HepG2 (cell line): ENCODE measurements around the gene PHLDB1. TPM values are rescaled to one million over a fixed set of nuclear protein-coding genes. Genes with fewer than 3 reads are reported as not detected.

Source experiments
- ATAC-seq: fragments of 200-7000 bp; cut with Tn5 transposase; 3 replicates; pipeline ENCODE4 v1.9.1; 2020; ENCODE audit warnings: mild to moderate bottlenecking, moderate library complexity
- BruUV-seq: library from RNA; stranded (reverse); fragments of 400-500 nt; replicated peaks from 2 replicates; lab custom pipeline; 2021; lab: Mats Ljungman, UMichigan
- CTCF ChIA-PET: fragments of 300-600 bp; formaldehyde crosslinking; extraction: SDS; loops from one replicate; lab custom pipeline; 2021; ENCODE audit warnings: low total read pairs, inconsistent platforms, low intra/inter-chr PET ratio; lab: Yijun Ruan, JAX
- POLR2A ChIA-PET: fragments of 350-600 bp; sonication (Branson Sonifier 250); formaldehyde crosslinking; loops from one replicate; lab custom pipeline; 2020; ENCODE audit warnings: antibody characterized with exemption, inconsistent platforms; lab: Yijun Ruan, JAX
- DNase-seq: peaks from one replicate; pipeline ENCODE4 v3.0.0-alpha.2; 2015; ENCODE audit warnings: low spot score
- FAIRE-seq: peaks from 3 replicates; lab custom pipeline; 2011; peaks lifted over from hg19 to GRCh38; lab: Jason Lieb, UNC
- H2AFZ ChIP-seq: one replicate; pipeline ENCODE4 v1.6.1; 2011; ENCODE audit warnings: low read length, inconsistent platforms
- H3K27ac ChIP-seq: fragments of 300-600 bp; 3 replicates; pipeline ENCODE4 v1.8.0; 2011; ENCODE audit warnings: mixed run types, mild to moderate bottlenecking, mixed read lengths, low read length, inconsistent platforms; ENCODE audit not compliant: insufficient read depth; ENCODE audit errors: extremely low read length
- H3K27me3 ChIP-seq, 2 experiments: fragments of 200-600 bp in 1 of 2; 2 replicates in 1 of 2; 3 replicates in 1 of 2; pipeline versions ENCODE4 v1.6.0 to v1.8.0; 2011; ENCODE audit warnings: low read length in 2 of 2, mild to moderate bottlenecking in 2 of 2, moderate library complexity in 2 of 2, inconsistent platforms in 1 of 2; ENCODE audit not compliant: insufficient read depth in 2 of 2, control insufficient read depth in 1 of 2
- H3K36me3 ChIP-seq, 2 experiments: fragments of 200-600 bp in 1 of 2; replicated peaks in 1 of 2; 2 replicates in 1 of 2; 3 replicates in 1 of 2; pipeline versions ENCODE4 v1.5.1 to v1.8.0; 2011; ENCODE audit warnings: low read length in 2 of 2, inconsistent platforms in 1 of 2; ENCODE audit not compliant: insufficient read depth in 2 of 2, control insufficient read depth in 1 of 2
- H3K4me1 ChIP-seq: 2 replicates; pipeline ENCODE4 v1.5.1; 2012; ENCODE audit warnings: low read length, inconsistent platforms; ENCODE audit not compliant: insufficient read depth
- H3K4me2 ChIP-seq: 2 replicates; pipeline ENCODE4 v1.6.0; 2011; ENCODE audit warnings: low read depth, low read length, inconsistent platforms
- H3K4me3 ChIP-seq, 3 experiments: fragments of 200-600 bp in 1 of 3; sonication (generic), shearing (Covaris generic) in 1 of 3; replicated peaks in 1 of 3; 2 replicates each; pipeline ENCODE4 v1.5.1; 2011 to 2016; ENCODE audit warnings: low read length in 3 of 3, inconsistent platforms in 2 of 3, low read depth in 2 of 3, mild to moderate bottlenecking in 2 of 3, control low read depth in 1 of 3, mixed read lengths in 1 of 3; ENCODE audit not compliant: insufficient read depth in 1 of 3
- H3K79me2 ChIP-seq: one replicate; pipeline ENCODE4 v1.6.1; 2011; ENCODE audit warnings: low read length, inconsistent platforms; ENCODE audit not compliant: insufficient read depth
- H3K9ac ChIP-seq: 2 replicates; pipeline ENCODE4 v1.6.0; 2011; ENCODE audit warnings: mild to moderate bottlenecking, low read depth, low read length, inconsistent platforms; ENCODE audit not compliant: insufficient read depth
- H3K9me3 ChIP-seq: 2 replicates; pipeline ENCODE4 v1.5.1; 2012; ENCODE audit warnings: mild to moderate bottlenecking, low read length
- H4K20me1 ChIP-seq: 2 replicates; pipeline ENCODE4 v1.6.0; 2011; ENCODE audit warnings: inconsistent platforms, mild to moderate bottlenecking, low read length, moderate library complexity; ENCODE audit not compliant: insufficient read depth
- HNRNPH1 ChIP-seq: fragments of 200-400 bp; formaldehyde crosslinking; optimal IDR thresholded peaks from 2 replicates; pipeline ENCODE3; 2017; ENCODE audit warnings: mild to moderate bottlenecking, low read depth, low read length
- IRX3 ChIP-seq: sonication (generic); formaldehyde crosslinking; IDR thresholded peaks from 2 replicates; pipeline ENCODE4 v1.8.1; 2023; ENCODE audit warnings: mild to moderate bottlenecking, low read depth, missing genetic modification reagents, borderline replicate concordance
- PRPF4 ChIP-seq: fragments of 200-400 bp; formaldehyde crosslinking; IDR thresholded peaks from 2 replicates; pipeline ENCODE4 v1.6.1; 2016; ENCODE audit warnings: low read length, low read depth; ENCODE audit not compliant: poor library complexity, severe bottlenecking
- SIX4 ChIP-seq: sonication (generic); formaldehyde crosslinking; IDR thresholded peaks from 2 replicates; pipeline ENCODE4 v1.4.0; 2020; ENCODE audit warnings: missing genetic modification reagents
- SMARCE1 ChIP-seq: fragments of 450-650 bp; IDR thresholded peaks from 2 replicates; pipeline ENCODE4 v1.6.1; 2017; ENCODE audit warnings: borderline replicate concordance
- ZNF660 ChIP-seq: sonication (generic); formaldehyde crosslinking; IDR thresholded peaks from 2 replicates; pipeline ENCODE4 v1.5.1; 2020; ENCODE audit warnings: mild to moderate bottlenecking, low read depth, missing genetic modification reagents, borderline replicate concordance
- ZNF713 ChIP-seq: sonication (generic); formaldehyde crosslinking; IDR thresholded peaks from 2 replicates; pipeline ENCODE4 v1.4.0; 2020; ENCODE audit warnings: mild to moderate bottlenecking, missing genetic modification reagents
- WGBS: methylation state at CpG from one replicate; pipeline ENCODE4 v1.1.6; 2017; ENCODE audit warnings: low lambda C conversion rate; 5-methylcytosine and 5-hydroxymethylcytosine counted together
- in situ Hi-C: cut with HindIII; loops from 2 replicates; pipeline ENCODE4 v1.10.0; 2017; ENCODE audit warnings: low pct_unique_long_range_greater_than_20kb; ENCODE audit not compliant: extremely low pct_ligation_motif_present
- intact Hi-C: fragments of 100-400 bp; cut with micrococcal nuclease; formaldehyde crosslinking; loops from one replicate; pipeline ENCODE4 v1.10.0; 2022; ENCODE audit not compliant: unreplicated experiment
- polyA plus RNA-seq, 8 experiments: library from polyadenylated mRNA; depleted of rRNA in 3 of 8; stranded (reverse) in 7 of 8; unstranded in 1 of 8; fragments of >200 nt; fragmentation: Illumina TruSeq in 4 of 8; extraction: Trizol in 4 of 8; gene quantifications; 2 replicates each; pipeline versions ENCODE4 v1.2.1 to v1.2.3, GENCODE V29; 2011 to 2016; ENCODE audit warnings: low read depth in 4 of 8, missing spikeins in 1 of 8, mixed read lengths in 1 of 8; ENCODE audit not compliant: insufficient read depth in 1 of 8
- total RNA-seq, 5 experiments: library from RNA; depleted of rRNA; stranded (reverse); fragments of >200 nt; fragmentation: Illumina TruSeq; extraction: Trizol; gene quantifications; 2 replicates each; pipeline ENCODE4 v1.2.3, GENCODE V29; 2016; ENCODE audit warnings: low read depth in 1 of 5
- TF ChIP-seq, protein P1 (sequence below): sonication (generic); formaldehyde crosslinking; IDR thresholded peaks from 2 replicates; pipeline ENCODE4 v1.5.0; 2020; ENCODE audit warnings: mild to moderate bottlenecking, low read depth, missing genetic modification reagents, borderline replicate concordance
- TF ChIP-seq, protein P2 (sequence below): IDR thresholded peaks from 2 replicates; pipeline ENCODE4 v1.6.1; 2016; ENCODE audit warnings: low read depth, borderline replicate concordance
- TF ChIP-seq, protein P3 (sequence below): IDR thresholded peaks from 2 replicates; pipeline ENCODE4 v1.6.1; 2018; ENCODE audit warnings: missing genetic modification reagents, mild to moderate bottlenecking, missing compliant biosample characterization
- TF ChIP-seq, protein P4 (sequence below): sonication (generic); formaldehyde crosslinking; IDR thresholded peaks from one replicate; pipeline ENCODE4 v1.5.1; 2020; ENCODE audit warnings: mild to moderate bottlenecking, missing genetic modification reagents; ENCODE audit errors: not compliant biosample characterization
- TF ChIP-seq, protein P5 (sequence below): sonication (generic); formaldehyde crosslinking; IDR thresholded peaks from 2 replicates; pipeline ENCODE4 v1.4.0; 2020; ENCODE audit warnings: mild to moderate bottlenecking, low read depth, missing genetic modification reagents

The PHLDB1 gene
- total and polyA plus RNA-seq, 2 of the 13 experiments (the other 11 are each of a cell fraction or from before 2014, with no cell fraction given), result 13.8 to 14.2 TPM

DNA sequence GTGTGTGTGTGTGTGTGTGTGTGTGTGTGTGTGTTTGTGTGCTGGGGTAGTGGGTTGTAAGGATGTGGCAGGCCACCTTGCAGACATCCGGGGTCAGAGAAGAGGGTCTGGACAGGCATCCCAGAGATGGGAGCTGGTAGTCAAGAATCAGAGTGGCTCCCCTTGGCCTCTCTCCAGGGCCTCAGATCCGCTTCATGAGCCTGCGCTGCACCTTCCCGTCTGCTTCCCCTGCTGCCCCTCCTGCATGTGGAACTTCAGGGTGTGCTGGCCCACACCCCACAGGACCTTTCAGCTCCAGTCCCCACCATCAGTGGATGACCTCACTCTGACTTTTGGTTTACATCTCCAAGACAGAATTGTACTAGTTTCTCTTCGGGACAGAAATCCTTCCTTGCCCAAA is 40.9 kb downstream of the PHLDB1 start:
- intact Hi-C loops, result no loop called here
- Histone ChIP-seq H3K79me2 (no peaks in the 10 kb centered on the region), H4K20me1 (no peaks in the 10 kb centered on the region), H3K4me3 (no peak overlapping the region), H3K9me3 (no peaks in the 10 kb centered on the region), H2AFZ (no peak overlapping the region), H3K36me3 (peaks cover 24 to 40% of the 10 kb centered on the region in 2 experiments; a peak in 4 of 5 replicates), H3K4me1 (peaks cover 22% of the 10 kb centered on the region), H3K4me2 (no peak overlapping the region), H3K9ac (no peak overlapping the region), H3K27me3 (no peaks in the 10 kb centered on the region), H3K27ac (no peak overlapping the region)
- POLR2A ChIA-PET, result no interaction called here
- in situ Hi-C loops, result no loop called here
- no TSS peak for BruUV-seq
- TF ChIP-seq ZNF660 (CRISPR knock-in tag) (no peak), IRX3 (CRISPR knock-in tag) (no peak), SMARCE1 (no peak), ZNF713 (no peak), HNRNPH1 (no peak), PRPF4 (no peak), SIX4 (CRISPR knock-in tag) (no peak)
- TF ChIP-seq, protein P1, sequence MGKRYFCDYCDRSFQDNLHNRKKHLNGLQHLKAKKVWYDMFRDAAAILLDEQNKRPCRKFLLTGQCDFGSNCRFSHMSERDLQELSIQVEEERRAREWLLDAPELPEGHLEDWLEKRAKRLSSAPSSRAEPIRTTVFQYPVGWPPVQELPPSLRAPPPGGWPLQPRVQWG, result no peak
- TF ChIP-seq, protein P2, sequence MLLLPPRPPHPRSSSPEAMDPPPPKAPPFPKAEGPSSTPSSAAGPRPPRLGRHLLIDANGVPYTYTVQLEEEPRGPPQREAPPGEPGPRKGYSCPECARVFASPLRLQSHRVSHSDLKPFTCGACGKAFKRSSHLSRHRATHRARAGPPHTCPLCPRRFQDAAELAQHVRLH (CRISPR knock-in tag), result no peak
- TF ChIP-seq, protein P3, sequence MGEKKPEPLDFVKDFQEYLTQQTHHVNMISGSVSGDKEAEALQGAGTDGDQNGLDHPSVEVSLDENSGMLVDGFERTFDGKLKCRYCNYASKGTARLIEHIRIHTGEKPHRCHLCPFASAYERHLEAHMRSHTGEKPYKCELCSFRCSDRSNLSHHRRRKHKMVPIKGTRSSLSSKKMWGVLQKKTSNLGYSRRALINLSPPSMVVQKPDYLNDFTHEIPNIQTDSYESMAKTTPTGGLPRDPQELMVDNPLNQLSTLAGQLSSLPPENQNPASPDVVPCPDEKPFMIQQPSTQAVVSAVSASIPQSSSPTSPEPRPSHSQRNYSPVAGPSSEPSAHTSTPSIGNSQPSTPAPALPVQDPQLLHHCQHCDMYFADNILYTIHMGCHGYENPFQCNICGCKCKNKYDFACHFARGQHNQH (CRISPR knock-in tag), result no peak
- TF ChIP-seq, protein P4, sequence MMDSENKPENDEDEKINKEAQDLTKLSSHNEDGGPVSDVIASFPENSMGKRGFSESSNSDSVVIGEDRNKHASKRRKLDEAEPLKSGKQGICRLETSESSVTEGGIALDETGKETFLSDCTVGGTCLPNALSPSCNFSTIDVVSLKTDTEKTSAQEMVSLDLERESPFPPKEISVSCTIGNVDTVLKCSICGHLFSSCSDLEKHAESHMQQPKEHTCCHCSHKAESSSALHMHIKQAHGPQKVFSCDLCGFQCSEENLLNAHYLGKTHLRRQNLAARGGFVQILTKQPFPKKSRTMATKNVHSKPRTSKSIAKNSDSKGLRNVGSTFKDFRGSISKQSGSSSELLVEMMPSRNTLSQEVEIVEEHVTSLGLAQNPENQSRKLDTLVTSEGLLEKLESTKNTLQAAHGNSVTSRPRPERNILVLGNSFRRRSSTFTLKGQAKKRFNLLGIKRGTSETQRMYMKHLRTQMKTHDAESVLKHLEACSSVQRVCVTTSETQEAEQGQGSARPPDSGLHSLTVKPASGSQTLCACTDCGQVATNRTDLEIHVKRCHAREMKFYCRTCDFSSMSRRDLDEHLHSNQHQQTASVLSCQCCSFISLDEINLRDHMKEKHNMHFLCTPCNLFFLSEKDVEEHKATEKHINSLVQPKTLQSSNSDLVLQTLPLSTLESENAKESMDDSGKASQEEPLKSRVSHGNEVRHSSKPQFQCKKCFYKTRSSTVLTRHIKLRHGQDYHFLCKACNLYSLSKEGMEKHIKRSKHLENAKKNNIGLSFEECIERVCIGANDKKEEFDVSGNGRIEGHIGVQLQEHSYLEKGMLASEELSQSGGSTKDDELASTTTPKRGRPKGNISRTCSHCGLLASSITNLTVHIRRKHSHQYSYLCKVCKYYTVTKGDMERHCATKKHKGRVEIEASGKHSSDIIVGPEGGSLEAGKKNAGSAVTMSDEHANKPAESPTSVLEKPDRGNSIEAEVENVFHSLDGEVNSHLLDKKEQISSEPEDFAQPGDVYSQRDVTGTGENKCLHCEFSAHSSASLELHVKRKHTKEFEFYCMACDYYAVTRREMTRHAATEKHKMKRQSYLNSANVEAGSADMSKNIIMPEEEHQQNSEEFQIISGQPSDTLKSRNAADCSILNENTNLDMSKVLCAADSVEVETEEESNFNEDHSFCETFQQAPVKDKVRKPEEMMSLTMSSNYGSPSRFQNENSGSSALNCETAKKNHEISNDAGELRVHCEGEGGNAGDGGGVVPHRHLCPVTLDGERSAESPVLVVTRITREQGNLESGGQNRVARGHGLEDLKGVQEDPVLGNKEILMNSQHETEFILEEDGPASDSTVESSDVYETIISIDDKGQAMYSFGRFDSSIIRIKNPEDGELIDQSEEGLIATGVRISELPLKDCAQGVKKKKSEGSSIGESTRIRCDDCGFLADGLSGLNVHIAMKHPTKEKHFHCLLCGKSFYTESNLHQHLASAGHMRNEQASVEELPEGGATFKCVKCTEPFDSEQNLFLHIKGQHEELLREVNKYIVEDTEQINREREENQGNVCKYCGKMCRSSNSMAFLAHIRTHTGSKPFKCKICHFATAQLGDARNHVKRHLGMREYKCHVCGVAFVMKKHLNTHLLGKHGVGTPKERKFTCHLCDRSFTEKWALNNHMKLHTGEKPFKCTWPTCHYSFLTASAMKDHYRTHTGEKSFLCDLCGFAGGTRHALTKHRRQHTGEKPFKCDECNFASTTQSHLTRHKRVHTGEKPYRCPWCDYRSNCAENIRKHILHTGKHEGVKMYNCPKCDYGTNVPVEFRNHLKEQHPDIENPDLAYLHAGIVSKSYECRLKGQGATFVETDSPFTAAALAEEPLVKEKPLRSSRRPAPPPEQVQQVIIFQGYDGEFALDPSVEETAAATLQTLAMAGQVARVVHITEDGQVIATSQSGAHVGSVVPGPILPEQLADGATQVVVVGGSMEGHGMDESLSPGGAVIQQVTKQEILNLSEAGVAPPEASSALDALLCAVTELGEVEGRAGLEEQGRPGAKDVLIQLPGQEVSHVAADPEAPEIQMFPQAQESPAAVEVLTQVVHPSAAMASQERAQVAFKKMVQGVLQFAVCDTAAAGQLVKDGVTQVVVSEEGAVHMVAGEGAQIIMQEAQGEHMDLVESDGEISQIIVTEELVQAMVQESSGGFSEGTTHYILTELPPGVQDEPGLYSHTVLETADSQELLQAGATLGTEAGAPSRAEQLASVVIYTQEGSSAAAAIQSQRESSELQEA, result no peak
- TF ChIP-seq, protein P5, sequence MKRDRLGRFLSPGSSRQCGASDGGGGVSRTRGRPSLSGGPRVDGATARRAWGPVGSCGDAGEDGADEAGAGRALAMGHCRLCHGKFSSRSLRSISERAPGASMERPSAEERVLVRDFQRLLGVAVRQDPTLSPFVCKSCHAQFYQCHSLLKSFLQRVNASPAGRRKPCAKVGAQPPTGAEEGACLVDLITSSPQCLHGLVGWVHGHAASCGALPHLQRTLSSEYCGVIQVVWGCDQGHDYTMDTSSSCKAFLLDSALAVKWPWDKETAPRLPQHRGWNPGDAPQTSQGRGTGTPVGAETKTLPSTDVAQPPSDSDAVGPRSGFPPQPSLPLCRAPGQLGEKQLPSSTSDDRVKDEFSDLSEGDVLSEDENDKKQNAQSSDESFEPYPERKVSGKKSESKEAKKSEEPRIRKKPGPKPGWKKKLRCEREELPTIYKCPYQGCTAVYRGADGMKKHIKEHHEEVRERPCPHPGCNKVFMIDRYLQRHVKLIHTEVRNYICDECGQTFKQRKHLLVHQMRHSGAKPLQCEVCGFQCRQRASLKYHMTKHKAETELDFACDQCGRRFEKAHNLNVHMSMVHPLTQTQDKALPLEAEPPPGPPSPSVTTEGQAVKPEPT (CRISPR knock-in tag), result no peak
- no peak for DNase-seq
- 100% methylated on average over 1 of the region's 5 CpGs for WGBS
- CTCF ChIA-PET, result no interaction called here
- ATAC-seq, result no peak
- no peak for FAIRE-seq
